Body of pancreas (tissue), 4 donors: ENCODE measurements around the gene KRT3. TPM values are rescaled to one million over a fixed set of nuclear protein-coding genes. Genes with fewer than 3 reads are reported as not detected.

Experiments used
- ATAC-seq: fragments of 150-250 bp; one replicate; pipeline ENCODE4 v1.9.1; 2016
- DNase-seq, 4 donors: peaks; one replicate each; pipeline ENCODE4 v3.0.0-alpha.2; 2019
- H3K27ac ChIP-seq, 4 donors: fragments of 200-600 bp; sonication (generic); 1 replicate in 3 of 4; 2 replicates in 1 of 4; pipeline versions ENCODE4 v1.5.1 to v1.6.1; 2016 to 2019; ENCODE audit warnings: mild to moderate bottlenecking in 1 of 4, mixed read lengths in 1 of 4, moderate library complexity in 1 of 4
- H3K27me3 ChIP-seq, 2 donors: fragments of 200-600 bp; sonication (generic); one replicate each; pipeline ENCODE4 v1.6.0; 2016; ENCODE audit warnings: mild to moderate bottlenecking in 1 of 2
- H3K36me3 ChIP-seq, 2 donors: fragments of 200-600 bp; sonication (generic); replicated peaks in 1 of 2; 2 replicates each; pipeline ENCODE4 v1.5.1; 2016; ENCODE audit warnings: low read depth in 2 of 2; ENCODE audit not compliant: insufficient read depth in 1 of 2
- H3K4me1 ChIP-seq: fragments of 200-600 bp; sonication (generic); one replicate; pipeline ENCODE4 v1.6.0; 2016
- H3K4me3 ChIP-seq, 2 donors: fragments of 200-600 bp; sonication (generic); 1 replicate in 1 of 2; 2 replicates in 1 of 2; pipeline ENCODE4 v1.5.1; 2016 to 2019
- H3K9me3 ChIP-seq, 3 donors: fragments of 200-600 bp; sonication (generic); 1 replicate in 2 of 3; 2 replicates in 1 of 3; pipeline ENCODE4 v1.5.1; 2016
- CTCF ChIP-seq, 7 experiments: fragments of 450-650 bp in 4 of 7; fragments of 200-600 bp in 3 of 7; sonication (generic) in 3 of 7; IDR thresholded peaks; one replicate each; pipeline ENCODE4 v1.5.1; 2016 to 2019; ENCODE audit warnings: antibody characterized with exemption in 7 of 7
- POLR2A ChIP-seq, 3 donors: fragments of 450-650 bp; IDR thresholded peaks; one replicate each; pipeline ENCODE4 v1.6.1; 2016; ENCODE audit warnings: antibody characterized with exemption in 3 of 3, mild to moderate bottlenecking in 2 of 3
- WGBS, 2 donors: methylation state at CpG; one replicate each; pipeline ENCODE4 v1.1.5; 2017; 5-methylcytosine and 5-hydroxymethylcytosine counted together
- intact Hi-C: fragments of 100-400 bp; cut with DNase I; formaldehyde crosslinking; loops from one replicate; pipeline ENCODE4 v1.15.1; 2023
- total RNA-seq, 2 donors: library from RNA; depleted of rRNA; stranded (reverse); fragments of >200 nt; gene quantifications; one replicate each; pipeline ENCODE4 v1.1.0, GENCODE V29; 2016

The KRT3 gene
- total RNA-seq, 2 donors from 2014 or later: not detected

- Histone ChIP-seq H3K4me3 (no peak overlapping the region), H3K9me3 (no peaks in the 10 kb centered on the region), H3K27me3 (no peaks in the 10 kb centered on the region), H3K36me3 (no peaks in the 10 kb centered on the region), H3K4me1 (no peaks in the 10 kb centered on the region), H3K27ac (no peak overlapping the region)
- ATAC-seq (no peak), DNase-seq (no peak)
- TF ChIP-seq CTCF (IDR thresholded peaks at IDR 0.05): no peak
- WGBS, 2 donors: 70 to 71% methylated on average over 6 of the region's 6 CpGs
- intact Hi-C loops: no loop called here
These were observed 31.7 kb upstream of the KRT3 start for GRCh38 chr12:52827499-52828090.

GRCh38 chr12:52826611-52827498 lies 30.9 kb upstream of the KRT3 start:
- ATAC-seq (no peak), DNase-seq (no peak)

GRCh38 chr12:52825961-52826360 lies 30.0 kb upstream of the KRT3 start:
- 65 to 82% methylated on average over 4 of the region's 4 CpGs for WGBS, 2 donors
- no peak for ATAC-seq

More at GRCh38 chr12:52826611-52827498, 30.9 kb upstream of the KRT3 start:
- Histone ChIP-seq H3K27me3 (no peaks in the 10 kb centered on the region), H3K9me3 (no peaks in the 10 kb centered on the region), H3K36me3 (no peaks in the 10 kb centered on the region), H3K4me3 (no peak overlapping the region), H3K4me1 (no peaks in the 10 kb centered on the region), H3K27ac (no peak overlapping the region)
- no peak for TF ChIP-seq POLR2A (IDR thresholded peaks at IDR 0.05)
- TF ChIP-seq CTCF (IDR thresholded peaks at IDR 0.05): no peak
- WGBS, 2 donors: 84 to 89% methylated on average over 10 to 11 of the region's 11 CpGs
- intact Hi-C loops: no loop called here

GRCh38 chr12:52824741-52825410 lies 29.0 kb upstream of the KRT3 start:
- no peak for ATAC-seq

More at GRCh38 chr12:52825961-52826360, 30.0 kb upstream of the KRT3 start:
- no peak for DNase-seq
- TF ChIP-seq CTCF (IDR thresholded peaks at IDR 0.05) (no peak), POLR2A (IDR thresholded peaks at IDR 0.05) (no peak)
- no peaks in the 10 kb centered on the region for H3K4me1 ChIP-seq
- no peaks in the 10 kb centered on the region for H3K36me3 ChIP-seq
- H3K27ac ChIP-seq: no peak overlapping the region
- H3K27me3 ChIP-seq: no peaks in the 10 kb centered on the region
- intact Hi-C loops: no loop called here
- no peaks in the 10 kb centered on the region for H3K9me3 ChIP-seq
- no peak overlapping the region for H3K4me3 ChIP-seq

More at GRCh38 chr12:52824741-52825410, 29.0 kb upstream of the KRT3 start:
- H3K27ac ChIP-seq: no peak overlapping the region
- TF ChIP-seq CTCF (IDR thresholded peaks at IDR 0.05) (no peak), POLR2A (IDR thresholded peaks at IDR 0.05) (no peak)
- no peaks in the 10 kb centered on the region for H3K4me1 ChIP-seq
- no peak for DNase-seq
- WGBS, 2 donors: 74 to 86% methylated on average over 4 to 5 of the region's 5 CpGs
- no peak overlapping the region for H3K4me3 ChIP-seq
- intact Hi-C loops: no loop called here
- no peaks in the 10 kb centered on the region for H3K27me3 ChIP-seq
- no peaks in the 10 kb centered on the region for H3K36me3 ChIP-seq
- no peaks in the 10 kb centered on the region for H3K9me3 ChIP-seq
